GM18517 (cell line): Measurements from ENCODE around the gene RLF.

Experiments used
- ATAC-seq: cut with Tn5 transposase; IDR thresholded peaks from one replicate; pipeline ENCODE4 v1.9.1; 2021; ENCODE audit warnings: mild to moderate bottlenecking, moderate library complexity; ENCODE audit not compliant: unreplicated experiment

Gene RLF

GRCh38 chr1:40239626-40240025, 78.4 kb downstream of the RLF start:
- ATAC-seq: no peak

- ATAC-seq: no peak
These were observed 79.2 kb downstream of the RLF start for GRCh38 chr1:40240390-40240789.

GRCh38 chr1:40241362-40241761, 80.2 kb downstream of the RLF start:
- no peak for ATAC-seq

GRCh38 chr1:40243351-40243750, 82.2 kb downstream of the RLF start:
- ATAC-seq: no peak

- no peak for ATAC-seq
These were observed 83.1 kb downstream of the RLF start for GRCh38 chr1:40244138-40244744.

- no peak for ATAC-seq
These were observed 84.5 kb downstream of the RLF start for GRCh38 chr1:40245686-40246085.

GRCh38 chr1:40247655-40248054, 86.5 kb downstream of the RLF start, which contains the start of gene TMCO2:
TMCO2 (plus strand) TSS chr1:40247937; CDS start chr1:40247994, 57 bp downstream.
- no peak for ATAC-seq

- no peak for ATAC-seq
These were observed 87.2 kb downstream of the RLF start for GRCh38 chr1:40248412-40248811.

GRCh38 chr1:40251456-40251855, 90.3 kb downstream of the RLF start:
- no peak for ATAC-seq

- ATAC-seq: no peak
These were observed 91.4 kb downstream of the RLF start for GRCh38 chr1:40252601-40253000.

GRCh38 chr1:40255231-40255630, 94.0 kb downstream of the RLF start:
- ATAC-seq: no peak

- ATAC-seq: no peak
These were observed 95.4 kb downstream of the RLF start for GRCh38 chr1:40256401-40257084.

- no peak for ATAC-seq
These were observed 96.1 kb downstream of the RLF start for GRCh38 chr1:40257313-40257687.

- peak; percentile 89 for ATAC-seq
These were observed 96.7 kb downstream of the RLF start, which contains the start of gene ZMPSTE24 for GRCh38 chr1:40257688-40258444. ZMPSTE24 (plus strand) TSS chr1:40258236; CDS start chr1:40258272, 36 bp downstream.

GRCh38 chr1:40258445-40258769, 97.2 kb downstream of the RLF start:
- no peak for ATAC-seq

GRCh38 chr1:40264354-40264781, 103.2 kb downstream of the RLF start:
- no peak for ATAC-seq

GRCh38 chr1:40265298-40265697, 104.1 kb downstream of the RLF start:
- no peak for ATAC-seq

GRCh38 chr1:40265919-40266318, 104.7 kb downstream of the RLF start:
- no peak for ATAC-seq

- no peak for ATAC-seq
These were observed 105.8 kb downstream of the RLF start for GRCh38 chr1:40266786-40267535.

GRCh38 chr1:40267767-40268187, 106.6 kb downstream of the RLF start:
- ATAC-seq: no peak

GRCh38 chr1:40268211-40268610, 107.0 kb downstream of the RLF start:
- ATAC-seq: no peak
